HuH-7 (cell line): ENCODE measurements around the gene TSN.
A peak's percentile ranks its signal among the peaks of the same experiment; 100 is the strongest.
"Not testable (repeated sequence)": the region's sequence is repeated elsewhere in the genome, so short reads cannot be mapped to it uniquely, and the experiment has no call there.

Experiments
- DNase-seq: peaks from one replicate; pipeline ENCODE4 v3.0.0; 2011; ENCODE audit warnings: low spot score

The TSN gene

DNA sequence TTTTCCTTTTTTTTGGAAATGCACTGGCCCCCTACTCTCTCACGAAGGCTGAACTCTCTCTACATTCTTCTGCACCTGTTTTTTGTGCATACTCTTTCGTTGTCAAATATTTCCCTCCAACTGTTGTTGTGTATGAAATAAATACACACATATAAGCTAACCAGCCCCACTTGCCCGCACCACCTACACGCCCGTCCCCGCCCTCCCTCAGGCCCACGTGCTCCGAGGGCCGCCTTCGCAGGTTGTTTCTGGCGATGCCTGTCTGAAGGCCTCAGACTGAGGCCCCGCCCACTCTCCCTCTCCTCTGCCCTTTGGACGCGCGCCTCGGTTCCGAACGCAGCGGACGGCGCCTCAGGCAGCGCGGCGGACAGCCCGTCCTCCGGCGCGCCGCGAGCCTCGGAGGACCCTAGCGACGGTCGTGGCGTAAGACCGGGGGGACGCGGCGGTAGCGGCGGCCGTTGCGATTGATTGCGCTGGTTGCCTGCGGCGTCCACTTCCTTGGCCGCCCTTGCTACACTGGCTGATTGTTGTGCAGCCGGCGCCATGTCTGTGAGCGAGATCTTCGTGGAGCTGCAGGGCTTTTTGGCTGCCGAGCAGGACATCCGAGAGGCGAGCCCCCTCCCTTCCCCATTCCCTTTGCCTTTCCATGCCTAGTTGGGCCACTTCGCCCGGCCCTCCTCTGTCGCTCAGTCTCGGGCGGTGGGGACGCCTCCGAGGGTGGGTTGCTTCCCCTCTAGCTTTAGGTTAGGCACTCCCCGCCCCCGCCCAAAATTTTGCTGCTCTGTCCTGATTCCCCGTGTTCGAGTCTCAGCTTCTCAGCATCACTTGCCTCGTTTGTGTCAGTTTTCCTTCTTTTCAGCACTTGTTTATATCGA, at the start of gene TSN:
TSS of gene TSN (plus strand) at position 415 of the 875 bp plus-strand sequence. CDS start at position 544, 129 bp downstream.
- peak; percentile 79 for DNase-seq

DNA sequence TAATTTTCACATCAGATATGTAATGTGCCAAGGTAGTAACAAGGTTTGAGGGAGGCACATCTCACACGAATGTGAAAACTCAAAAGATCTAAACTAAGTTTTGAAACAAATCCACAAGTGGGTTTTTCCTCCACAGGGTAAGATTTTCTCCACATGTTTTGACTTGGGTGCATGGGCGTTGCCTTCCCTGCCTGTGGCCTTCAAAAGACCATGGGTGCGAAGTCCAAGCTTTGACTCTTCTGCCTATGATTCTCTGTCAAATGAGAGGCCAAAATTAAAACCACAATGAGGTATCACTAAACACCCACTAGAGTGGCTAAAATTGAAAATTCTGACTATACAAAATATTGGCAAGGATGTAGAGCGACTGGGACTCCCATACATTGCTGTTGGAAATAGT, 49.5 kb upstream of the TSN start:
- DNase-seq, result no peak

DNA sequence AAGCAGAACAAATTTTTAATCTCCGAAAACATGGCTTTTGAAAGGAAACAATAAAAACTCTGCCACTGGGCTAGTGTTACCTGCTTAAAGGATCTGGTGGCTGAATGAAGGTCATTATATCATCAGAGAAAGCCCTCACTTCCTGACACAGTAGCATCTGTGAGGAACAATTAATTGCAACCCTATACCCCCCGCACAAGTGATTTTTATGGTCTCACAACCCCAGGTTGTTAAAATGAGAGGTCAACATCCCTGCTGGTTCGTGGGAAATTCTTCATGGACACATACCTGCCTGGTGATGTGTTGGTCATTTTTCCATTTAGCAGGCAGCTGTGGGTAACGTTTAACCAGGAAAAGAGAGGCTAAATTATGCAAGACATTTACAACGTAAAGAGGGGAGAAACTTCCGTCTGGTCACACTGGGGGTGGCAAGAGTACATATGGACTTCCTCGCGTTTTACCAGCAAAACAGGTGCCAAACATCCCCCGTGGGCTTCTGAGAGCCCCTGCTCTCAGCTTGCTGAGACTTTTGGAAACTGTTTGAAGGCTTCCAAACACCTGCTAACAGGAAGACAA, 48.0 kb upstream of the TSN start:
- peak; percentile 53 for DNase-seq

DNA sequence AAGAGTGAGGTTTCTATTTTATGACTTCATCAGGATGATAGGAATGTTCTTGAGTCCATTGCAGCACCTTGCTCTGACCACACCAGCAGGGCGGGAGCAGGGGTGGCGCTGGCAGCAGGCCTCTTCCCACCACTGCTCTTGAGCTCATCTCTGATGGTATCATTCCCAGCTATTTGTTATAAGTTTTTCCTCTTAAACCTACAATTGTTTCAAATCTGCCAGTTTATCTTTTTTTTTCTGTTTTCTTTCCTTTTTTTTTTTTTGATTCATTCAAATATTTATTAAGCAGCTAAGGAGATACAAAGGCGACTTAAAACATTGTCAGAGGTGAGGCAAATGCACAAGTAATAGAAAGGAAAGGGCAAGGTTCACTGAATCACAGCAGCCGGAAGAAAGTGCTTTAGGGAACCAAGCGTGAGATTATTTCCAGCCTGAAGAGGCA, 47.5 kb upstream of the TSN start:
- DNase-seq, result peak; percentile 45

DNA sequence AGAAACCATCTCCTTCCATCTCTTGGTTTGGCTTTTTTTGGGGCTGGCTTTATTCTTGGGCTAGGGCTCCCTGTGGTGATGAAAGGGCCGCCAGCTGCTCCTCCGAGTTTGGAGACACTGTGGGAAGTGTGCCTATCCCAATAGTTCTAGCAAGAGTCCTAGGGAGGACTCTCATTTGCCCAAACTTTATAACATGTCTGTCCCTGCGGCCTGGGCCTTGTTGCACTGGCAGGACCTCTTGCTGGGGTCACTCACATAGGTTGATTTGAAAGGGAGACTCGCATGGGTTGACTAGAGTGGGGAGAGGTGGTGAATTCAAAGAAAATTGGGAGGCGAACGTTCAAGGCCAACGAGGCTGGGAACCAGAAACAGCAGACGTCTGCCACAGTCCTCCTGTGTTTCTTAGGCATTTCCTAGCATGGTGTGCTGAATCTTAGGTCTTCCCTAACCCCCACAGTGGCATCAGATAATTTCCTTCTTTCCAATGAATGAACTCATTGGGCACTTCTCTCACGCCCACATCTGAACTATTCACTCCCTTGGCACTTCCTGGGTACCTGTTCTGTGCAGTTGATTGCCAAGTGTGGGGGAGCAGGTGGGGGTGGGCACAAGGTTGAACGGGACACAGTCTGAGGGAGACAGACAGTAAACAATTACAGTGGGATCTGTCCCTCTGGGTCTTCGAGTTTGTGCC, 45.5 kb upstream of the TSN start:
- no peak for DNase-seq

DNA sequence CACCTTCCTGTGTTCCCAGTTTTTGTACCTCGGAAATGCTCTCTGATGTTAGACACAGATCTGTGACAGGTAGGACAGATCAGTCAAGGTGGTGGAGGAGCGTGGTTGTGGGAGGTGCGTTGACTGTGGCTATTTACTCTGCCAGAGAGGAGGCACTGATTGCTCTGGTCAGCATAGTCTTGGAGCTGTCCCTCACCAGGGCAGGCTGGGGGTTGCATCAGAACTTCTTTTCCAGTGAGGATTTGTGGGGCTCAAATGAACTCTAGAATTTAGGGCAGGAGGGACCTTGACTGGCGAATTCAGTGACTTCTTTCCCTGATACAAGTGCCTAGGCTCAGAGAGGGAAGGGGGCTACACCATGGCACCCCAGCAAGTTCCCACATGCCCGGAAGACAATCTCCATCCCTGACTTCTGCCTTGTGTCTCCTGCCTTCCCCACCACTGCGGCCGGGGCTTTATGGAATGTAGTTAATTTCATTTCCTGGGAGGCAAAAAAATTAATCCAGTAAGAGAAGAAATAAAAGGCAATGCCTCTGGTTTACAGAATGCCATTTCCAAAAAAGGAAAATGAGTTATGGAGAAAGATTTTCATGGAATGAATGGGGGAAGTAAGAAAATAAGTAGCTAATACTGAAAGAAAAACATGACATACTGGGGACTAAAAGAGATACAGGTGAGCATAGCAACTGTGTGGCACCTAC, 44.8 kb upstream of the TSN start:
- DNase-seq, result no peak

DNA sequence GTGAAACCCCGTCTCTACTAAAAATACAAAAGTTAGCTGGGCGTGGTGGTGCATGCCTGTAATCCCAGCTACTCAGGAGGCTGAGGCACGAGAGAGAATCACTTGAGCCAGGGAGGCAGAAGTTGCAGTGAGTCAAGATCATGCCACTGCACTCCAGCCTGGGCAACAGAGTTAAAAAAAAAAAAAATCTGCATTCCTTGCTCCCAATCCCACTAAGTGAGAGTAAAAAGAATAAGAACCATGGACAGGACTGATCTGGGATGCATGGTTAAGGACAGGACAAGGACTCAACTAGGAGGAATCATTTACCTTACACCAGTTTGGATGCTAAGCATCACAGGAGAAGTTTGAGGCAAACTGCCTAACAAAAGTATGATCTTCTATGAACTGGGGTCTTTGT, 44.0 kb upstream of the TSN start:
- not testable (repeated sequence) for DNase-seq

DNA sequence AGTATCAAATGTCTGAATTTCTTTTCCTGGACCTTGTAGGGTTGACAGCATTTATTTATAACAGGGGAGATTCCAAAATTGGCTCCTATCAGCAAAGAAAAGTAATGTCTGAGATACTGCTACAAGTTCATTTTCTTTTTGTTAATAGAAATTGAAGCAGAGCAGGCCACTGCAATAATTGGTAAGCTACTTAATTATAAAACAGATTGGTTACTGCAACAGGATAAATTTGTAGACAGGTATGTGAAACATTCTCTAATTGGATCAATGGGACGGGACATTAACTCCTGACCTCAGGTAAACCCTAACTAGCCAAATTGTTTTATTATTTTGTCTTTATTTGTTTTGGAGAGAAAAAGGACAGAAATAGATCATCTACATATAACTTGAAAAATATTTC, 39.3 kb upstream of the TSN start:
- DNase-seq, result no peak

DNA sequence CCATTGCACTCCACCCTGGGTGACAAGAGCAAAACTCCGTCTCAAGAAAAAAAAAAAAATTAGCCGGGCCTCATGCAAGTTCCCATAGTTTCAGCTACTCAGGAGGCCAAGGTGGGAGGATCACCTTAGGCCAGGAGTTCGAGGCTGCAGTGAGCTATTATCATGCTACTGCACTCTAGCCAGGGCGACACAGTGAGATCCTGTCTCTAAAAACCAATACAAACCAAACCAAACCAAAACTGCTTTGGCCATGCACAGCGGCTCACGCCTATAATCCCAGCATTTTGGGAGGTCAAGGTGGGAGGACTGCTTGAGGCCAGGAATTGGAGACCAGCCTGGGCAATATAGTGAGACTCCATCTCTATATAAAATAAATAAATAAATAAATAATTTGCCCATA, 37.9 kb upstream of the TSN start:
- DNase-seq, result no peak

DNA sequence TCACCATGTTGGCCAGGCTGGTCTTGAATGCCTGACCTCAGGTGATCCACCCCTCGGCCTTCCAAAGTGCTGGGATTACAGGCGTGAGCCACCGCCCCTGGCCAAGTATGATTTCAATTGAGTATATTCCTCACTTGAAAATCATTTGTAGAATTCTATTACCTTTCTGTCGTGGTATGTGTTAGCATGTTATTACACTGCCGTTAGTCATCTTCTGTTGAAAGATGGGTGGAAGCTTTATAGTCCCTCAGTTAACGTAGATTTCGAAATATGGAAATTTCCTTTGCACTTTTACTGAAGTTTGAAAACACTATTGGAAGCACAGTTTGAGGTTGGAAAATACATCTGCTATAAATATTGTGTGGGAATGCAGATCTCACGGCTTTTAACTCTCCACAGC, 33.5 kb upstream of the TSN start:
- no peak for DNase-seq

DNA sequence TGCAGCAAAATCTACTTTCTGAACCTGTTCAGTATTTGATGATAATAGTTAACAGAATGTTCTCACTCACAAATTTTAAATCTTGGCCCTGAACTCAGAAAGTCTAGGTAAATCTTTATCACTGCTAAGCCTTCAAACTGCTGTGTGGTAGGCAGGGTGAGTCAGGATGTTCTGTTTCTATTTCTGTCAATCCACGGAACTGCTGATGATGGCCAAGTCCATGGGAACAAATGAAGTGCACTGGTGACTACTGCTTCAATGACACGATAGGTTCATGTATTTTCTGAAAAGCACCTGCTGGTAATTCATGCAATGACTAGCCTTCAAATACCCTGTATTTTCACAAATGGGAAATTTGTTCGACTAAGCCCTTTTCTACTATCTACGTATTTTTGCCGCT, 33.0 kb upstream of the TSN start:
- no peak for DNase-seq

DNA sequence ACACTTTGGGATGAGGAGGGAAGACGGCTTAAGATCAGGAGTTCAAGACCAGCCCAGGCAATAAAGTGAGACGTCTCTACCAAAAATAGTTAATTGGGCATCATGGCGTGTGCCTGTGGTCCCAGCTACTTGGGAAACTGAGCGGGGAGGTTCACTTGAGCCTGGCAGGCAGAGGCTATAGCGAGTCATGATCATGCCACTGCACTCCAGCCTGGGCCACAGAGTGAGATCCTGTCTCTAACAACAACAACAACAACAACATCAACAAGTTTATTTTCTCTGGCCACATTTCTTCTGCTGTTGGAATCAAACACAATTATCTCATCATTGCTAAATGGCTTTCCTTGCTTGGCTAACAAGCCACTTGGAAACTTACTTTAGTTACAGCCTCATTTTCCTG, 32.1 kb upstream of the TSN start:
- DNase-seq, result no peak

DNA sequence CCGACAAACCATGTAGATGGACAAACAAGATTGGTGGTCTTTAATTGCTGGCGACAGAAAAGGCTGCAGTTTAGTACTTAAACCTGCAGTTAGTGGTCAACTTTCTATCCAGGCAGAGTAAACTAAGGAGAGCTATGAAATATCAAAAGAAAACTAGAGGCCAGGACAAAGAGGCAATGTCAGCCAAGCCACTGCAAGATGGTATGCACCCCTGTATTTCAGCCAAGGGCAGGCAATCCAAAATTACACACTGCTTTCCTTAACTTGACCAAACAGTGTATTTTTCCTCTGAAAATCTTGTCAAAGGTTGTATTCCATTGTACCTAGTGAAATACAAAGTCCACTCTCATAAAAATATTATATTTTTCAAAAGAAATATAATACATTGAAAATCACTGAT, 28.1 kb upstream of the TSN start:
- no peak for DNase-seq

DNA sequence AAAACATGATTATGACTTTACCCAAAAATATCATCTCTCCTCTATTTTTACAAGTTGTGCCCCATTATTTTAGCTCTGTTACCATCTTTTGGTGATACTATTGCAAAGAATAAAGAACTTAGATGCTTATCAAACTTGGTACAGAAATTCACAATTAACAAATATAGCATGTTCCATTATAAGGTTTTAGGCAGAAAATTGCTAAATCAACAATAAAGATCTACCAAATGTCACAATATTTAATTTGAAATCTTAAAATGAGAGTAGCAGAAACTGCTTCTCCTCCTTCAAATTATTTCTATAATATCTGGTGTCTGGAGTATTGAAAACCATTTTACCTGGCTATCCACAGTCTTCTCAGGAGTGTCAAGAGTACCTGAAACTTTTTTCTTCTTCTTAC, 27.5 kb upstream of the TSN start:
- no peak for DNase-seq

DNA sequence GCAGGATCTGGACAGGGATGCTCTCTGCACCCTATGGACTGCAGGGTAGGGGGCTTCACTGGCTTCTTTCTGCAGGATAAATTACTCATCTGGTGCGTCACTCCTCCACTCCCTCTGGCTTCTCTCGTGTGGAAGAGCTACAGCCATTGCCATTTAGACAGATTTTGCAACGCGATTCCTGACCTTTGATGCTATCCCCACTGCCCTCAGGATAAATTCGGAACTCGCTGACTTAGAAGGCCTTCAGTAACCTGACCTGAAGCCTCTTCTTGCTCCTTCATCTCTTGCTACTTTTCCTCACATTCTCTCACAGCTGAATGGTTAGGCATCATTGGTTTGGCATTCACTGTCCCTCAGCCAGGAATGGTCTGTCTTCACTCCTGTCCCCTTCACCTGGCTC, 24.1 kb upstream of the TSN start:
- no peak for DNase-seq

DNA sequence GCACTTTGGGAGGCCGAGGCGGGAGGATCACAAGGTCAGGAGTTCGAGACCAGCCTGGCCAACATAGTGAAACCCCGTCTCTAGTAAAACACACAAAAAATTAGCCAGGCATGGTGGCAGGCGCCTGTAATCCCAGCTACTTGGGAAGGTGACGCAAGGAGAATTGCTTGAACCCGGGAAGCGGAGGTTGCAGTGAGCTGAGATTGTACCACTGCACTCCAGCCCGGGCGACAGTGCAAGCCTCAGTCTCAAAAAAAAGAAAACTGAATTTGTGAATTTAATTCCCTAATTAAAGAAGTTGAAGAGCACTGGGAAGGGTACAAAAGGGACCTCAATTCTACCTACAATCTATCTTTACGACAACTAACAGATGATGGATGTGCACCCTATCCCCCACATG, 20.9 kb upstream of the TSN start:
- DNase-seq, result not testable (repeated sequence)

DNA sequence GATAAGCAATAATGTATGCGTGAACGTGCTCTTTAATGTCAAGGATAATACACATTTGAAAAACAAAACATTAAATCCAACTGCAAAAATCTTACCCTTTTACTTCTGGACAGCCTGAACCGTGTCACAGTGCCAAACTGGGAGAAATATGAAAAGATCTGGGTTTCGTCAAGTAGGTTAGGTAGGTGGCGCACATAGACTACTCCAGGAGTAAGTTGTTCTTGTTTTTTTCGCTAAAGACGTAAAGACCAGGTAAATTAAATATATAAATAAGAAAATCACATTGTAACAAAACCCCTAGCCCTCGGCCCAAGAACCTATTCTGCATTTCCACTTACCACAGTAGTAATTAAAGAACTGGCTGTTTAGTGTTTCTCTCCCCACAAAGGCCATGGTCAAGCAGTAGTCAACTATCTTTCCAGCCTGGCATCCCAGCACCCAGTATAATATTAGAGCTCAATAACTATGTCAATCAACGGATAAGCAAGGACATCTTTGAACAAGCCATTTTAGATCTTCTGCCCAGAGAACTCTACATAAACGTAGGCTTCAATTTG, 19.9 kb upstream of the TSN start:
- no peak for DNase-seq

DNA sequence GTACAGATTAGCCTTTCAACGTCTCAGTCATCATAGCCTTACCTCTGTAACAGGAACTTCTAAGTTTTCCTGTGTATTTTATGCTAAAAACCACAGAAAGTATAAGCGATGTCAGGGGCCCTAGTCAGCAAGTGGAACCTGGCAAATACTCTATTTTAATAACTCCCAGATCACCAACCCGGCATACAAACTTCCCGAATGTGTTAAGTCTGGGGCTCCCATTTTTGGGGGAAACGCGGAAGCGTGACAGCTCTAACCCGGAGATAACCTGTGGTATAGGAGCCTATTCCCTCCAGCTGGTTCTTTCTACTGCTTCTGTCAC, 19.4 kb upstream of the TSN start:
- no peak for DNase-seq

DNA sequence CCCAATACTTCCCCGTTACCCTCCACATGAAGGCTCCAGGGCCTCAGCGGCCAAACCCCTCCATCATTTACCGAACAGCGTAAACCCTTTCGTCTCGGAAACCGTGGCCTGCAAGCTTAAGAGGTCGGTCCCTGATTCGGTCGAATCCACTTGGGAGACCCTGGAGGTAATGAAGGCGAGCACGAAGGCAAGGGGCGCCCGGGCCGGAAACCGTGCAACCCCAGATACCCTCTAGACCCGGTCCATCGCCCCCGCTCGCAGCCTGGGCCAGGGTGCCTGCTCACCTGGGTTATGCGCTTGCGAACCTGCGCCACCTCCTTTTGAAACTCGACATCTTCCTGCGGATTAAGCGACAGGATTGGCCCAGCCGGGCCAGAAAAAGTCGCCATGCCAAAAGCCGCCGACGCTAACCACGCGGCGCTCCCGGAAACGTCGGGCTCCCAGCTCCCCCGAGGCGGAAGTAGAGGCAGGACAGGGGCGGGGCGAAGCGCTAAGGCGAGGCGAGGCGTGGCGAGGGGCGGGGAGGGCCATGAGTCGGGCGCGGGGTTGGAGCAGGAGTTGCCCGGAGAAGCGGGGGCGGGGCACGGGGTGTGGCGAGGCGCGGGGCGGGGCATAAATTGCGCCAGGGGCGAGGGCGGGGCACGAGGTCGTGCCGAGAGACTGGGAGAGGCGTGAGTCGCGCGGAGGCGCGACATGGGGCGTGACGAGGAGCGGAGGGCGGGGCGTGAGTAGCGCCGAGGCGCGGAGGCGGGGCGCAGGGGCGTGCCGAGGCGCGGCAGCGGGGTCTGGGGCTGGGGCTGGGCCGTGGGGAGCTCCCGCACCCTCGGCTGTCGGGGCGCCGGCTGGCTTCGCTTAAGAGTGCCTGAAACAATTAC, 18.8 kb upstream of the TSN start, which contains the start of gene NIFK:
TSS of gene NIFK (minus strand) at position 414 of the 875 bp plus-strand sequence. CDS start at position 389, 25 bp downstream.
- peak; percentile 87 for DNase-seq

DNA sequence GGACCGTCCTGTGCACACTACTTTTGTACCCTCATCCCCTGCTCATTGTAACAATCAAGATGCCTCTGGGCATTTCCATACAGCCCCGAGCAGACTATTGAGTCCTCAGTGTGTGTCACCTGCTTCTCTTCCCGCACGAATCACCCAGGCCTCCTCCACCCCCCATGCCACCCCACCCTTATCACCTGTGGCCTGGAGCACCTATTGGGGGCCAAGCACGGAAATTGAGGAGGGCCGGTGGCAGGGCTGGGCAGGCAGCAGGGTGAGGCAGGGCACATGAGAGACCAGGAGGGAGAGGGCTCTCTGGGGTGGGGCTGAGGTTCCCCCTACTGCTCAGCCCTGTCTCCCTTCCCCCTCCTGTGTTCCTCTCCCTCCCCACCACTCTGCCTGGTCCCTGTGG, 14.5 kb upstream of the TSN start:
- DNase-seq, result no peak

DNA sequence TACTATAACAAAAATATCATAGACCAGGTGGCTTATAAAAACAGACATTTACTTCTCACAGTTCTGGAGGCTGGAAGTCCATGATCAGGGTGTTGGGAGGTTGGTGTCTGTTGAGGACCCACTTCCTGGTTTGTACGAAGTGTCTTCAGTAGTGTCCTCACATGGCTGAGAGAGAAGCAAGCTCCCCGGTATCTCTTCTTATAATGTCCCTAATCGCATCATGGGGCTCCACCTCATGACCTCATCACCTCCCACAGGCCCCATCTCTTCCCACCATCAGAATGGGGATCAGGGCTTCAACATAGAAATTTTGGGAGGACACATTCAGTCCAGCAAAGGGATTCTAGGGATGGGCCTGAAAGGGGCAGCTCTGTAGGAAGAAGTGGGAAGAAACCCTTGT, 14.0 kb upstream of the TSN start:
- no peak for DNase-seq
